GM19025 (cell line): ENCODE results near the gene VAMP8.
A peak's percentile ranks its signal among the peaks of the same experiment; 100 is the strongest.
"Not testable (repeated sequence)": the region's sequence is repeated elsewhere in the genome, so short reads cannot be mapped to it uniquely, and the experiment has no call there.

Source experiments
- ATAC-seq: cut with Tn5 transposase; IDR thresholded peaks from one replicate; pipeline ENCODE4 v1.9.1; 2021; ENCODE audit warnings: mild to moderate bottlenecking, low read depth, moderate library complexity; ENCODE audit not compliant: unreplicated experiment

The VAMP8 gene

DNA sequence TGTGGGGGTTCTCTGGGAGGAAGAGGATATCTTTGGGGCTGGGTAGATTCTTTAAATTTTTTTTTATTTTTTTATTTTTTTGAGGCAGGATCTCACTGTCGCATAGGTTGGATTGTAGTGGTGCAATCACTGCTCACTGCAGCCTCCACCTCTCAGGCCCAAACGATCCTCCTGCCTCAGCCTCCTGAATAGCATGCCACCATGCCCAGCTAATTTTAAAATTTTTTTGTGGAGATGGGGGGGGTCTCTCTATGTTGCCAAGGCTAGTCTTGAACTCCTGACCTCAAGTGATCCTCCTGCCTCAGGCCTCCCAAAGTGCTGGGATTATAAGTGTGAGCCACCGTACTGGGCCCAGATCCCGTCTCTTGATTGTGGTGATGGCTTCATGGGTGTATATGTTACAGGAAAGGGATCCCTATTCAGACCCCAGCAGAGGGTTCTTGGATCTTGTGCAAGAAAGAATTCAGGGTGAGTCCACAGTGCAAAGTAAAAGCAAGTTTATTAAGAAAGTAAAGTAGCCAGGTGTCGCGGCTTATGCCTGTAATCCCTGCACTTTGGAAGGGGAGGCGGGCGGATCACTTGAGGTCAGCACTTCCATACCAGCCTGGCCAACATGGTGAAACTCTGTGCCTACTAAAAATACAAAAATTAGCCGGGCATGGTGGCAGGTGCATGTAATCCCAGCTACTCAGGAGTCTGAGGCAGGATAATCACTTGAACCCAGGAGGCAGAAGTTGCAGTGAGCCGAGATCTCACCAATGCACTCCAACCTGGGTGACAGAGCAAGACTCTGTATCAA, 36.5 kb downstream of the VAMP8 start:
- no peak for ATAC-seq

DNA sequence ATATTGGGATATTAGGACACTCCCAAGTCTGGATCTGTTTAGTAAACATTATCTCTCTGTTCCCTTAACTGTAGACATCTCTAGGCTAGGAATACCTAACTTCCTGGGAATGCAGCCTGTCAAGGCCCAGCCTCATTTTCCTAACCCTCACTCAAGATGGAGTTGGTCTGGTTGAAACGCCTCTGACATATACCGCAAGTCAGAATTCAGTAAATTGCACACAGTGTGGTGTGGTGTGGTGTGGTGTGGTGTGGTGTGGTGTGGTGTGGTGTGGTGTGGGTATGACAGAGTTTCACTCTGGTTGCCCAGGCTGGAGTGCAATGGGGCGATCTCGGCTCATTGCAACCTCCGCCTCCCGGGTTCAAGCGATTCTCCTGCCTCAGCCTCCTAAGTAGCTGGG, 37.4 kb downstream of the VAMP8 start:
- ATAC-seq, result not testable (repeated sequence)

DNA sequence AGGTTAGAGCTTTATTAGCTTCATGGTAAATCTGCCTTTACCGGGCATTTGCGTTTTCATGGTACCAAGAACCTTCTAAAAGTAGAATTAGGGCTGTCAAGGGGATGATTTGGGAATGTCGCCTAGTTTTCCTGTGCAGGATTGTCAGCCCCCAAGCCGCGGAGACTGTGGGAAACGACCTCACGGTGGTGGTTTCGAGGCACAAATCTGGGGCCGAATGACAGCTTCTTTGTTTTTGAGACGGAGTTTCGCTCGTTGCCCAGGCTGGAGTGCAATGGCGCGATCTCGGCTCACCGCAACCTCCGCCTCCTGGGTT, 38.0 kb downstream of the VAMP8 start:
- no peak for ATAC-seq

DNA sequence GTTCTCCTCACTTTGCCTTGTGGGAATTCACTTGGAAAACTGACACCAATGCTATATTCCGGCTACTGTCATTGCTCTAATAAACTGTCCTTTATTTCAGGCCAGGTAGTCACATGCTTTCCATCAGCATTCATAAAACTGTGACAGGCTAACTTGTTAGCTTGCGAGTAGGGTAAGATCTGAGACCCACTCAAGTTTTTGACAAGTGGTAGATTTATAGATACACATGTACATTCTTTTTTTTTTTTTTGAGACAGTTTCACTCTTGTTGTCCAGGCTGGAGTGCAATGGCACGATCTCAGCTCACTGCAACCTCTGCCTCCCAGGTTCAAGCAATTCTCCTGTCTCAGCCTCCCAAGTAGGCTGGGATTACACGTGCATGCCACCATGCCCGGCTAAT, 40.3 kb downstream of the VAMP8 start:
- ATAC-seq, result not testable (repeated sequence)

DNA sequence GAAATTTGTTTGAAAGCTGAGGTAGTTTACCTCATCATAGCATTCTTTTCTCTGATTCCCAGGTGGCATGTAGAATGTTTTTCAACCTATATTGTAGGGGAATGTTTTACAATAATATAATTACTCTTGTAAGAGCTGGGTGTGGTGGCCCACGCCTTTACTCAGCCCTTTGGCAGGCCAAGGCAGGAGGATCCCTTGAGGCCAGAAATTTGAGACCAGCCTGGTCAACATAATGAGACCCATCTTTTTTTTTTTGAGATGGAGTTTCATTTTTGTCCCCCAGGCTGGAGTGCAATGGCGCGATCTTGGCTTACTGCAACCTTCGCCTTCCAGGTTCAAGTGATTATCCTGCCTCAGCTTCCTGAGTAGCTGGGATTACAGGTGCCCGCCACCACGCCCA, 42.2 kb downstream of the VAMP8 start:
- no peak for ATAC-seq

DNA sequence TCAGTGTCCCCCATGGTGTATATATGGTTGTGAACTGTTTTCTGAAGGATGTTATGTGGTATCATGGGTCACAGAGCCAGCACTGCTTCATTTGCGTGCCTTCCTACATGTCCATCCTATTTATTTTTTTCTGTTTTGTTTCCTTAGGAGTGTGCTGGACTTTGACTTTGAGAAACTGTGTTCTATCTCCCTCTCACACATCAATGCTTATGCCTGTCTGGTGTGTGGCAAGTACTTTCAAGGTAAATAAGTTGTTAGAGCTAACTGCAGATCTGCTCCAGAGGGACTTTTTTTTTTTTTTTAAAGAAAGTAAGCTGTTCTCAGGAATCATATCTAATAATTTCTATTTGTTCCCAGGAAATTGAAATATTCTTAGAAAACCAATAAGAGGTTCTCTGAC, 44.0 kb downstream of the VAMP8 start:
- ATAC-seq, result no peak

DNA sequence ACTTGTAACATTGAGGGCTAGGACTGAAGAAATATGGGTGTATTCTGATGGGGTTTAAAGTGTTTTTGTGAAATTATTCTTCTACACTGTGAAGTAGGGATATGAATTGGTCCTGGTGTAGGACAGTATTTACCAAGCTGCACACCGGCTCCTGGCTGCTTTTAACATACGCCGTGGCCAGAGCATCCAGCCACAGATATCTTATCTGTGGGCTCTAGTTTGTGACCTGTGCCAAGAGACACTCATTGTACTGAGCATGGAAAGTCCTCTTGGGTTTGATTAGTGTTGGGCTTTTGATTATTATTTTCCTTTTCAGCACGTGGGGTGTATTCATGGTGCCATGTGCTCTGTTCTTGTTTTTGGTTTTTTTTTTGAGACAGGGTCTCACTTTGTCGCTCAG, 46.6 kb downstream of the VAMP8 start:
- ATAC-seq, result no peak

DNA sequence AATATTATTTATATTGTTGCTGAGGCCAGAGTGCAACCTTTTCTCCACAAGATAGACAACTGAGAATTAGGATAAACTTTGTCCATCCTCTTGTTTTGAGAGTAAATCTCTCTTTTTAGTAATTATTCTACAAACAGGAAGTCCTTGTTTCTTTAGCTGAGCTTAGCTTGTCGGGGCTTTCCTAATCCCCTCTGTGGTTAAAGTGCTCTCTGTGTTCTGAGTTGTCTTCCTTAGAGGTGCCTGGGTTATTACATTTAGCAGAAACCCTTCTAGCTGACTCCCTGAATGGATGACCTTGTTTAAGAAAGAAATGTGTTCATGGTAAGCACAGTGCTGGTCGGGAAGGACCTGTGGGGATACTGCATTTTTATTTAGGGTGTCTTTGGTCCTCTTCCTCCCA, 51.3 kb downstream of the VAMP8 start:
- peak; percentile 80 for ATAC-seq

DNA sequence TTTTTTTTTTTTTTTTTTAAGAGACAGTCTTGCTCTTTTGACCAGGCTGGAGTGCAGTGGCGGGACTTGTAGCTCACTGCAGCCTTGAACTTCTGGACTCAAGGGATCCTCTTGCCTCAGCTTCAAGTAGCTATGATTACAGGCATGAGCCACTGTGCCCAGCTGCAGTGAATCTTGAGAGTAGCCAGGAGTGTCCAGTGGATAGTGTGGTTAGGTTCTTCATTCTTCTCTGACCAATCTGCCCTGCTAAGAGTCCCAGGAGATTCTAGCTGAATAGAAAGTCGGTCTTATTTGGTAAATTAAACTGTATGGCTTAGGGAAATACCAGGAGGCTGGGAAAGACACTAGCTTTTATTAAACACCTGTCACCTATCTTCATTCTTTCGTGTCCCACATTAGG, 53.9 kb downstream of the VAMP8 start:
- no peak for ATAC-seq
